NCI-H524 (cell line): Measurements from ENCODE around the gene APLP1.
"Not testable (repeated sequence)": the region's sequence is repeated elsewhere in the genome, so short reads cannot be mapped to it uniquely, and the experiment has no call there.

Experiments used
- DNase-seq, 2 experiments: peaks; one replicate each; lab custom pipeline; 2025; lab: John Stamatoyannopoulos, UW

The APLP1 gene

DNA sequence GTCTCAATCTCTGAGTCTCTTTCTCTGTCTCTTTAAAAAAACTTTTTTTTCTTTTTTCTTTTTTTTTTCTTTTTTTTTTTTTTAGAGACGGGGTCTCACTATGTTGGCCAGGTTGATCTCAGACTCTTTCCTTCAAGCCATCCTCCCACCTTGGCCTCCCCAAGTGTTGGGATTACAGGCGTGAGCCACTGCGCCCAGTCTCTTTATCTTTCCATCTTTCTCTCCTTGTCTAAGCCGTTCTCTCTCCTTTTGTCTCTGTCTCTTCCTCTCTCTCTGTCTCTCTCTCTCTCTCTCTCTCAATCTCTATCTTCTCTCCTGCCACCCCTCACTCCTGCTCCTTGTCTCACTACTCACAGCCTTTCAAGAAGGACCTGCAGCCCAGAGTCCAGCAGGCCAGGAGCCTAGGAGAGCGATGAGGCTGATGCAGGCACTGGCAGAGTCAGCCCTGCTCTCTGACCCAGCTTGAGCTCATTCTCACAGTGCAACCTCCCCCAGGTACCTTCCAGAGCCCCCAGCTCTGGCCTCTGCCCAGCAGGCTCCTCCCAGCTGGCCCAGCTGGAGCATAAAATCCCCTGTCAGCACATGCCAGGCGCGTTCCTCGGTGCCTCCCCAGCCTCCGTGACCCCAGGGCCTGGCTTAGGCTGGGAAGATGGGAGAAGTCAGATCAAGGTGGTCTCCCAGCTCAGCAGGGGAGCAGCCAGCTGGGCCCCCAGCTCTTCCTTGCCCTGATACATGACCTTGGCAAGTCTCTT, 16.2 kb upstream of the APLP1 start, which contains the start of gene NPHS1:
Gene NPHS1 (minus strand): TSS at position 476 of the 752 bp plus-strand sequence. CDS start 667 bp downstream, outside the sequence.
- peak; percentile 10 to 63 for DNase-seq

DNA sequence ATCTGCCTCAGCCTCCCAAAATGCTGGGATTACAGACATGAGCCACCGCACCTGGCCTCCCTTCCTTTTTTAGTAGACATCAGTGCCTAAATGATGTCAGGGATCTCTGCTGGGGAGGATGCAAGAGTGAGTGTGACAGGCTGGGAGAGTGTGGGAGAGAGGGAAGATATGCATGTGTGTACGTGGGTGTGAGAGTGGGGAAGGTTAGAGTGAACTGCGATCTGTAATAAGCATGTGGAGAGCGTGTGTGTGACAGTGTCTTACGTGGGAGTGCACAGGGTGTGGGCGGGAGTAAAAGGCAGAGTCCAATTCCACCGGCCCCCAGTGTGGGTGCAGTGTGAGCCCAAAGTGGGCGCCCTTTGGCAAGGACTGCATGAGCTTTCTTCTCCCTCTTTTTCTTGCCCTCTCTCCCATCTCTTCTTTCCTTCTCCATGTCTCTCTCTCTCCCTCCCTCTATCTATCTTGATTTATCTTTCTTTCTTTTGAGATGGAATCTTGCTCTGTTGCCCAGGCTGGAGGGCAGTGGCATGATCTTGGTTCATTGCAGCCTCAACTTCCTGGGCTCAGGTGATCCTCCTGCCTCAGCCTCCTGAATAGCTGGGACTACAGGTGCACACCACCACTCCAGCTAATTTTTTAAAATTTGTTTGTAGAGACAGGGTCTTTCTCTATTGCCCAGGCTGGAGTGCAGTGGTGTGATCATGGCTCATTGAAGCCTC, 15.2 kb upstream of the APLP1 start:
- no peak for DNase-seq

DNA sequence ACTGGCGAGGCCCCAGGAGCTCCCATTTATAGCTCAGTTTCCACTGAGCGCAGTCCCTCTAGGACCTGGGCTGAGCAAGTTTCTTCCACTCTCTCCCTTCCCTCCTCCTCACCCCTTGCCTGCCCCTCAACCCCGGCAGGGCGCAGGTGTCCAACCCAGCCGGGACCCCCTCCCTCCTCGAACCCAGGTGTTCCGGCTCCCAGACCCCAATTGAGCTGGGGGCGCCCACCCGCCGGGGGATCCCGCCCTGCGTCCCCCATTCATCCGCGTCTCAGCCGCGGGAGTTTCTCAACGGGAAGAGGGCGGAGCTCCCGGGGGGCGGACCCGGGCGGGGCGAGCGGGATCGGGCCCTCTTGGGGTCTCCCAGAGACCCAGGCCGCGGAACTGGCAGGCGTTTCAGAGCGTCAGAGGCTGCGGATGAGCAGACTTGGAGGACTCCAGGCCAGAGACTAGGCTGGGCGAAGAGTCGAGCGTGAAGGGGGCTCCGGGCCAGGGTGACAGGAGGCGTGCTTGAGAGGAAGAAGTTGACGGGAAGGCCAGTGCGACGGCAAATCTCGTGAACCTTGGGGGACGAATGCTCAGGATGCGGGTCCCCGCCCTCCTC, 11.7 kb upstream of the APLP1 start, which contains the start of gene KIRREL2:
Gene KIRREL2 (plus strand): TSS at position 366 of the 604 bp plus-strand sequence. CDS start 209 bp downstream, at position 575.
- DNase-seq: peak; percentile 52 to 66

DNA sequence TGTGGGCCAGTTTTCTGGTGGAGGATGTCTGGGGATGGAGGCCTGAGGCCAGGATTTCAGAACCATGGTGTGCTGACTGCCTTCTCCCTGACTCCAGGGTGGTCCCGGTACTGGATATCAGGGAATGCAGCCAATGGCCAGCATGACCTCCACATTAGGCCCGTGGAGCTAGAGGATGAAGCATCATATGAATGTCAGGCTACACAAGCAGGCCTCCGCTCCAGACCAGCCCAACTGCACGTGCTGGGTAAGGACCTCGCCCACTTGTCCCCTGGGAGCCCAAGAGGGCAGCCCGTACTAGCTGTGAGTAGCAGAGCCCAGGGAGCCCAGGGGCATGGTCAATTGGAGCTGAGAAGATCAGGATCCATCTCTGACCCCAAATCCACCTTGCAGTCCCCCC, 10.1 kb upstream of the APLP1 start:
- no peak for DNase-seq

DNA sequence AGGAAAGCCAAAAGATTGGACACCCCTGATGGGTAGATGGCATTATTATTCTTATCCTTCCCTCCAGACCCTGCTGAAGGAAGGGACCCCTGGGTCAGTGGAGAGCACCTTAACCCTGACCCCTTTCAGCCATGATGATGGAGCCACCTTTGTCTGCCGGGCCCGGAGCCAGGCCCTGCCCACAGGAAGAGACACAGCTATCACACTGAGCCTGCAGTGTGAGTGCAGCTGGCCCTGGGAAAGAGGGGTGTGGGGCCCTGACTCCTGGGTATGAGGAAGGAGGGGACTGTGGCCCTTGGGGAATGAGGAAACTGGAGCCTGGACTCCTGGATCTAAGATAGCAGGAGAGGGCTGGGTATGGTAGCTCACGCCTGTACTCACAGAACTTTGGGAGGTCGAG, 9.0 kb upstream of the APLP1 start:
- DNase-seq: no peak

DNA sequence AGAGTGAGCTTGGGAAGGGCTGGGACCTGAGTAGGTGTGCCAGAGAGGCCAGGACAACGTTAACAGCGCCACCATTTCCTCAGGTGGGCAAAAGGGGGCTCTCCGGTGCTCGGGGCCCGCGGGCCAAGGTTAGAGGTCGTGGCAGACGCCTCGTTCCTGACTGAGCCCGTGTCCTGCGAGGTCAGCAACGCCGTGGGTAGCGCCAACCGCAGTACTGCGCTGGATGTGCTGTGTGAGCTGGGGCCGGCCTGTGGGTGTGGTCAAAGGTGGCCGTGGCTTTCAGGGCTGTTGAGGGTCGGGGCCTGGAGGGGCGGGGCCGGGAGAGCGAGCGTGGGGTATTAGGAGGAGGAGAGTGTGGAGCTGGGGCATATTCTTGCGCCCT, 7.9 kb upstream of the APLP1 start:
- DNase-seq: no peak

DNA sequence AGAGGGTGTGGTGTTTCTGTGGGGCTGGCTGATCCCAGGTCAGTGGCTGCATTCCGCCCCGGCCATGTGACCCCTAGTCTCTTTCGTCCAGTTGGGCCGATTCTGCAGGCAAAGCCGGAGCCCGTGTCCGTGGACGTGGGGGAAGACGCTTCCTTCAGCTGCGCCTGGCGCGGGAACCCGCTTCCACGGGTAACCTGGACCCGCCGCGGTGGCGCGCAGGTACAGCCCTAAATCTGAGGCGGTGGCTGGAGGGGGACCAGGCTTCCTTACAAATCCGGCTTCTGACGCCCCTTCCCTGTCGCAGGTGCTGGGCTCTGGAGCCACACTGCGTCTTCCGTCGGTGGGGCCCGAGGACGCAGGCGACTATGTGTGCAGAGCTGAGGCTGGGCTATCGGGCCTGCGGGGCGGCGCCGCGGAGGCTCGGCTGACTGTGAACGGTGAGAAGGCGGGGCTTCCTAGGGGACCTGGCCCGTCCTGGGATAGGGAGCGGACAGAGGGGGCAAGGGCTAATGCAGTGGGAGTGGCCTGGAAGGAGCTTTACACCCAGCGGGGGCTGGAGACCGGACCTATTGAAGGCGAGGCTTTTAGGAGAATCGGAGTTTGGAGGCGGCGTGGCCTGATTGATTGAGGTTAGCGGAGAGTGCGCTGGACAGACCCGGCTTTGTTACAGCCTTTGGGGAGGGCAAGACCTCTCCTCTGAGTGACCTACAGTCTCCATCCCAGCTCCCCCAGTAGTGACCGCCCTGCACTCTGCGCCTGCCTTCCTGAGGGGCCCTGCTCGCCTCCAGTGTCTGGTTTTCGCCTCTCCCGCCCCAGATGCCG, 7.3 kb upstream of the APLP1 start:
- DNase-seq: no peak

DNA sequence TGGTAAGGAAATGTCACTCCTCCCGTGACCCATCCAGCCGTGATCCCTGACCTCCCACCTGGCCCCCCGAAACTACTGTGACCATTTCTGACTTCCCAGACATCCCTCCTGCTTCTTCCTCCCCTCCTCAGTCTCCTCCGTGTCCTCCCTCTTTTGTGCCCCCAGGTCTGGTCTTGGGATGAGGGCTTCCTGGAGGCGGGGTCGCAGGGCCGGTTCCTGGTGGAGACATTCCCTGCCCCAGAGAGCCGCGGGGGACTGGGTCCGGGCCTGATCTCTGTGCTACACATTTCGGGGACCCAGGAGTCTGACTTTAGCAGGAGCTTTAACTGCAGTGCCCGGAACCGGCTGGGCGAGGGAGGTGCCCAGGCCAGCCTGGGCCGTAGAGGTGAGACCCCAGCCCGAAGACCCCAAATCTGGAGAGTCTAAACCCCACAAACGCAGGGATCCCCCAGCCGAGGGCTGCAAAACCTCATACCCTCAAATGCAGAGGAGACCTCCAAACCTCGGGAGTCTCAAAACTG, 6.7 kb upstream of the APLP1 start:
- DNase-seq: no peak

DNA sequence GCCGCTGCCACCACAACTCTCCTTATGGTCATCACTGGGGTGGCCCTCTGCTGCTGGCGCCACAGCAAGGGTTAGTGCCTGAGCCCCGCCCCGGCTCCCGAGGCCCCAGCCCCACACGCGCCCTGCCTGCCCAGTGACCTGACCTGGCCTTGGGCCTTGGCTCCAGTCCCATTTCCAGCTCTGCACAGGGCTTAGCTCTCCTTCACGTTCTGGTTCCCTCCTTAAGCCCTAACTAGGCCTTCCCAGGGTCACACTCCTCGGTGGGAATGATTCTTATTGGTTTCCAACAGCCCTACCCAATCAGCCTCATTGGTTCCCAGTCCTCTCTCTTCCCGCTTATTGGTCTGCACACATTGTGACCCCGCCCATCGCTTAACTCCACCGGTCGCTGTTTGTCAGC, 5.8 kb upstream of the APLP1 start:
- no peak for DNase-seq

DNA sequence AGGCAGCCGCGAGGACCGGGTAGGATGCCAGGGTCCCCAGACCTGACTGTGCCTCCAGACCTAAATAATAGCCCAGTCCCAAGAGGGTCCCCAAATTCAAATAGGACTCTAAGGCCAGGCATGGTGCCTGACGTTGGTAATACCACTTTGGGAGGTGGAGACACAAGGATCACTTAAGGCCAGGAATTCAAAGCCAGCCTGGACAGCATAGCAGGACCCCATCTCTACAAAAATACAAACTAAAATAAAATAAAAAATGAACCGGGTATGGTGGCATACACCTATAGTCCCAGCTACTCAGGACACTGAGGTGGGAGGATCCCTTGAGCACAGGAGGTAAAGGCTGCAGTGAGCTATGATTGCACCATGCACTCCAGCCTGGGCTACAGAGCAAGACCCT, 5.4 kb upstream of the APLP1 start:
- DNase-seq: no peak

DNA sequence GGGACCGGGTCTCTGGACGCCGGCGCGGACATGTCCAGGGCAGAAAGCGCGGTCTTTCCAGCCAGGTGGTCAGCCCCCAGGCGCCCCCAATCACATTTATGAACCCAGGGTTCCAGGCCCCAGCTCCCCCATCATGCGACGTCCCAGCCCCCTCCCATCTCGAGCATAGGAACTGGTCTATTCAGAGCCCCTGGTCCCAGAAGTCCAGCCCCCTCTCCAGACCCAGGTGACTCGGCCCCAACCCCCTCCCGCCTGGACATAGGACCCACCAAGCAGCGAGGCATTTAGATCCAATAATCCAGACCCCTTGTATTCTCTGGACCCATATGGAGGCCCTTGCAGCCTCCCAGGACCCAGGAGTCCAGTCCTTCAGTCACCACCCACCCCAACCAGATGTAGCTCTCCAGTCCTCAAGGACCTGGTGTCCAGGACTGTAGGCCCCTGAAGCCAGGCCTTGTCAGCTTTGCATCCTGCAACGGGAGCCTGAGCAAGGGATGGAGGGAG, 501 bp downstream of the APLP1 start:
- DNase-seq: no peak

DNA sequence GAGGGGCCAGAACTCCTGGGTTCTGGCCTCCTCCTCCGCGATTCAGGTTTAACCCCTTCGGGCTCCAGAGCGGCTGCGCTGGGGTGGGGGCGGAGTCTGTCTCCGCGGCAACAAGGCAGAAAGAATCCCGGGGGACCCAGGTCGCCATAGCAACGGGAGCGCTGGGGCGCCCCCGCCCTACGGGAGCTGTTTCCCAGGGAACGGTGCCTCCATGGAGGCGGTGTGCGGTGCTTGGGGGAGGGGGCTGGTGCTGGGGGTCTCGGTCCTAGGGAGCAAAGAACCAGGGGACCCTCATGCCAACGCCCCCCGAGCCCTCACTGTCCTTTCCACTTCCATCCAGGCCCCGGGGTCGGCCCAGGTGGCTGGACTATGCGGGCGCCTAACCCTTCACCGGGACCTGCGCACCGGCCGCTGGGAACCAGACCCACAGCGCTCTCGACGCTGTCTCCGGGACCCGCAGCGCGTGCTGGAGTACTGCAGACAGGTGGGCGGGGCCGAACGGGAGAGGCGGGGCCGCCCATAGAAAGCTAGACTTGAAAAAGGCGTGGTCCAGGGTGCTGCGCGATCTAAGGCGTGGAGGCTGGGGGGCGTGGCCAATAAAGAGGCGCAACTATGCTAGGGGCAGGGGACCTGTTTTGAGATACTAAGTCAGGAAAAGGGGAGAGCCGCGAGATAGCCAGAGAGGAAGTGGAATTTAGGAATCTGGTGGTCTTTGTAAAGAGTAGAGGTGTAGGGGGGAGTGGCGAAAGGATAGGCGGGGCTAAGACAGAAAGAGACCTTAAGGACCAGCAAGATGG, 1.2 kb downstream of the APLP1 start:
- peak; percentile 93 to 96 for DNase-seq

DNA sequence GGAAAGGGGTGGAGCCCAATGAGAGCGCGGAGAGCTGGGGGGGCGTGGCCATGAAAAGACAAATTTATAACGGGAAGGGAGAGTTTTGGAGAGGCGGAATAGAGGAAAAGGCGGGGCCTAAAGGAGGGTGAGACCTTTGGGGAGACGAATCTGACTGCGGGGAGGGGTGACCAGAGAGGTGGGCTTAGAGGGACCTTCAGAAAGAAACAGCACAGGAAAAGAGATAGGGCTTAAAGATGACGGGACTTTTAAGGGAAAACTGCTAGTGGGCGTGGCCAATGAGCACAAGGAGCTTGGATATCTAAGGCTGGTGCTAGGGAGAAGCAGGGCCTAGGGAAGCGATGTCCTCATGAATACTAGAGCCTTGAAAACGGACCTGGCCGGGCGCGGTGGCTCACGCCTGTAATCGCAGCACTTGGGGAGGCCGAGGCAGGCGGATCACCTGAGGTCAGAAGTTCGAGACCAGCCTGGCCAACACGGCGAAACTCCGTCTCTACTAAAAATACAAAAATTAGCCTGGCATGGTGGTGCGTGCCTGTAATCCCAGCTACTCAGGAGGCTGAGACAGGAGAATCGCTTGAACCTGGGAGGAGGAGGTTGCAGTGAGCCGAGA, 1.9 kb downstream of the APLP1 start:
- not testable (repeated sequence) for DNase-seq

DNA sequence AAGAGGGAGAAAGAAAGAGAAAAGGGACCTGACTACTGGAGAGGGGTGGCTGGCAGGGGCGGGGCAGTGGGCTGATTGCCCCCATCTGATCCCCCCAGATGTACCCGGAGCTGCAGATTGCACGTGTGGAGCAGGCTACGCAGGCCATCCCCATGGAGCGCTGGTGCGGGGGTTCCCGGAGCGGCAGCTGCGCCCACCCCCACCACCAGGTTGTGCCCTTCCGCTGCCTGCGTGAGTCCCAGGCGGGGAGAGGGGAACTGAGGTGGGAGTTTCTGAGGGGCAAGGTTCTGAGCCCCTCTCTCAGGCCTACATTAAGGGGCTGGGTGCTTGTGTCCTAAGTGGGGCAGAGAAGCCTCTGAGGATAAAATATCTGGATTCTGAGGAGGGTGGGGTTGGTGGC, 2.4 kb downstream of the APLP1 start:
- DNase-seq: no peak

DNA sequence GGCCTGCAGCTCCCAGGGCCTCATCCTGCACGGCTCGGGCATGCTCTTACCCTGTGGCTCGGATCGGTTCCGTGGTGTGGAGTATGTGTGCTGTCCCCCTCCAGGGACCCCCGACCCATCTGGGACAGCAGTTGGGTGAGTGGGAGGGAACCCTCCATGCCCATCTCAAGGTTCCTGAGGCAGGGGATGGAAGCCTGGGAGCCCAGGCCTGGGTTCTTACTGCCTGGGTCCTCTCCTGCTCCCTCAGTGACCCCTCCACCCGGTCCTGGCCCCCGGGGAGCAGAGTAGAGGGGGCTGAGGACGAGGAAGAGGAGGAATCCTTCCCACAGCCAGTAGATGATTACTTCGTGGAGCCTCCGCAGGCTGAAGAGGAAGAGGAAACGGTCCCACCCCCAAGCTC, 3.2 kb downstream of the APLP1 start:
- DNase-seq: no peak

DNA sequence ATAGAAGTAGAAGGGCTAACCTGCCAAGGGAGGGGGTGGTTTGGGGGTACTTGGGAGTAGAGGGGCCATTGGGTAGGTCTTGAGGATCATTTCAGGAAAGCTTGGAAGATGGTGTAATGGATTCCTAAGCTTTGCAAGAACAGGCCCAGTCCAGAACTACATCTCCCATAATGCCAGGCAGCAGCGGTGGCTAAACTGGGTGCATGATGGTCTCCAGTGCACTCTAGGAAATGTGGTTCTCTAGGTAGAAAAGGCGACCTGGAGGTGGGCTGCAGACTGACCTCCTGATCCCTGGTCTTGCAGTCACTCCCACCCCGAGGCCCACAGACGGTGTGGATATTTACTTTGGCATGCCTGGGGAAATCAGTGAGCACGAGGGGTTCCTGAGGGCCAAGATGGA, 3.8 kb downstream of the APLP1 start:
- DNase-seq: no peak

DNA sequence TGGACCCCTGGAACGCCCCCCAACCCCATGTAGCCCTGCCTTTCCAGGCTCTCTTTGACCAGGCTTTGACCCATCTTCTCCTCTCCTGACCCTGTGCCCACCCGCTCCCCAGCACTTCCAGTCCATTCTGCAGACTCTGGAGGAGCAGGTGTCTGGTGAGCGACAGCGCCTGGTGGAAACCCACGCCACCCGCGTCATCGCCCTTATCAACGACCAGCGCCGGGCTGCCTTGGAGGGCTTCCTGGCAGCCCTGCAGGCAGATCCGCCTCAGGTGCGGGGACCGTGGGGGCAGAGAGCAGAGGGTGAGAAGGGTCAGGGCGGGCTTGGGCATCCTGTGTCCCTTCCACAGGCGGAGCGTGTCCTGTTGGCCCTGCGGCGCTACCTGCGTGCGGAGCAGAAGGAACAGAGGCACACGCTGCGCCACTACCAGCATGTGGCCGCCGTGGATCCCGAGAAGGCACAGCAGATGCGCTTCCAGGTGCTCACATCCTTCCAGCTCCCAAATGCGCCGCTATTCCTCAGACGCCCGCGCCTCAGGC, 6.1 kb downstream of the APLP1 start:
- DNase-seq: no peak

DNA sequence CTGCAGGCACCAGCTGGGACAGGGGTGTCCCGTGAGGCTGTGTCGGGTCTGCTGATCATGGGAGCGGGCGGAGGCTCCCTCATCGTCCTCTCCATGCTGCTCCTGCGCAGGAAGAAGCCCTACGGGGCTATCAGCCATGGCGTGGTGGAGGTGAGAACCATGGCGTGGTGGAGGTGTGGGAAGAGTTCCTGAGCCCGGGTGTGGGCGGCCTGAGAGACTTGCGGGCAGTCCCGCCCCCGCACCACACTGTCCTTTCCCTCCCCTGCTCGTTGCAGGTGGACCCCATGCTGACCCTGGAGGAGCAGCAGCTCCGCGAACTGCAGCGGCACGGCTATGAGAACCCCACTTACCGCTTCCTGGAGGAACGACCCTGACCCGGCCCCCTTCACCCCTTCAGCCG, 10.7 kb downstream of the APLP1 start:
- no peak for DNase-seq

DNA sequence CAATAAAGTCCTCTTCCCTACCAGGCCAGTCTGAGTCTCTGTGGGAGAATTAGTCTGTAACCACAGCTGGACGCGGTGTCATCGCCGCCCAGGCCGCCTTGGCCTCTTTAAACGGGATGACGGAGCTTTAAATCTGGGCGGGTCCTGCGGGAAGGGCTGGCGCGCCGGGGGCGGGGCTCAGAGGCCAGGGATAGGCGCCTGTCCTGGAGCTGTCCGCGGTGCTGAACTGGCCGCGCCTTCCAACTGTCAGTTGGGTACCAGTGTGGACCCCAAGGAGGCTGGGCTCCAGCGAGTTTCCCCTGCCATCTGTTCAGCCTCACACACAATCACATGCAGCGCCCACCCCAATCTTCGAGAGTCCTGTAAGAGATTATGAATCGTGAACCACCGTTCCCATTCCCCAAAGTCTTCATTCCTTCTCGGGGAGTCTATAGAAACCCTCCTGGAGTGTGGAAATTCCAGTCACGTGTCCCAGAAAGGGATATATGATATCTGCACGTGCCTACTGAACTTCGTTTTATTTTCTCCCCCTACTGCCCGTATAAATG, 11.5 kb downstream of the APLP1 start:
- DNase-seq: peak; percentile 76 to 84
